ENCODE measurements around the gene GABRB1.

GABRB1 gene

GRCh38 chr4:47071901-47072341 is 40.6 kb downstream of the GABRB1 start:
- H2AFZ ChIP-seq (ENCODE audit: low read length) = no peak overlapping the region
- no peaks in the 10 kb centered on the region for H3K9me3 ChIP-seq (ENCODE audit: low read length)
- H3K27me3 ChIP-seq (ENCODE audit: insufficient read depth, low read length) = no peaks in the 10 kb centered on the region
- H3K4me2 ChIP-seq (ENCODE audit: low read length) = no peak overlapping the region
- H3K9ac ChIP-seq (ENCODE audit: low read length) = no peak overlapping the region
- TF ChIP-seq EZH2 (IDR thresholded peaks at IDR 0.05; ENCODE audit: borderline replicate concordance, low read length) (no peak), CTCF (IDR thresholded peaks at IDR 0.05; ENCODE audit: low read length) (no peak)
- no peaks in the 10 kb centered on the region for H3F3A ChIP-seq (ENCODE audit: insufficient read depth, low read length)
- H3K27ac ChIP-seq (ENCODE audit: low read depth, low read length, poor library complexity, severe bottlenecking) = no peak overlapping the region
- H3K4me1 ChIP-seq (ENCODE audit: insufficient read depth, low read length, severe bottlenecking) = no peaks in the 10 kb centered on the region
- H3K36me3 ChIP-seq (ENCODE audit: insufficient read depth, low read length) = no peaks in the 10 kb centered on the region
- H3K9me2 ChIP-seq (ENCODE audit: low read depth, low read length) = no peaks in the 10 kb centered on the region
- H3K4me3 ChIP-seq (ENCODE audit: low read depth, low read length, poor library complexity, severe bottlenecking) = no peak overlapping the region
- H4K20me1 ChIP-seq (ENCODE audit: insufficient read depth, low read length) = no peaks in the 10 kb centered on the region
- H3K79me2 ChIP-seq (ENCODE audit: insufficient read depth, low read length) = no peaks in the 10 kb centered on the region

GRCh38 chr4:47073647-47074046 is 42.3 kb downstream of the GABRB1 start:
- Histone ChIP-seq H3K4me2 (ENCODE audit: low read length) (no peak overlapping the region), H3K9me3 (ENCODE audit: low read length) (no peaks in the 10 kb centered on the region), H3K27ac (ENCODE audit: low read depth, low read length, poor library complexity, severe bottlenecking) (no peak overlapping the region), H3K9me2 (ENCODE audit: low read depth, low read length) (no peaks in the 10 kb centered on the region), H3K36me3 (ENCODE audit: insufficient read depth, low read length) (no peaks in the 10 kb centered on the region), H3K4me1 (ENCODE audit: insufficient read depth, low read length, severe bottlenecking) (no peaks in the 10 kb centered on the region), H3K79me2 (ENCODE audit: insufficient read depth, low read length) (no peaks in the 10 kb centered on the region), H3K27me3 (ENCODE audit: insufficient read depth, low read length) (no peaks in the 10 kb centered on the region), H3K4me3 (ENCODE audit: low read depth, low read length, poor library complexity, severe bottlenecking) (no peak overlapping the region), H3K9ac (ENCODE audit: low read length) (no peak overlapping the region), H4K20me1 (ENCODE audit: insufficient read depth, low read length) (no peaks in the 10 kb centered on the region), H2AFZ (ENCODE audit: low read length) (no peak overlapping the region), H3F3A (ENCODE audit: insufficient read depth, low read length) (no peaks in the 10 kb centered on the region)
- TF ChIP-seq EZH2 (IDR thresholded peaks at IDR 0.05; ENCODE audit: borderline replicate concordance, low read length) (no peak), CTCF (IDR thresholded peaks at IDR 0.05; ENCODE audit: low read length) (no peak)

GRCh38 chr4:47074816-47075215 is 43.4 kb downstream of the GABRB1 start:
- TF ChIP-seq CTCF (IDR thresholded peaks at IDR 0.05; ENCODE audit: low read length) (no peak), EZH2 (IDR thresholded peaks at IDR 0.05; ENCODE audit: borderline replicate concordance, low read length) (no peak)
- H3K27me3 ChIP-seq (ENCODE audit: insufficient read depth, low read length) = no peaks in the 10 kb centered on the region
- no peaks in the 10 kb centered on the region for H3F3A ChIP-seq (ENCODE audit: insufficient read depth, low read length)
- H3K36me3 ChIP-seq (ENCODE audit: insufficient read depth, low read length) = no peaks in the 10 kb centered on the region
- no peaks in the 10 kb centered on the region for H4K20me1 ChIP-seq (ENCODE audit: insufficient read depth, low read length)
- H2AFZ ChIP-seq (ENCODE audit: low read length) = no peak overlapping the region
- H3K4me2 ChIP-seq (ENCODE audit: low read length) = no peak overlapping the region
- H3K9me2 ChIP-seq (ENCODE audit: low read depth, low read length) = no peaks in the 10 kb centered on the region
- no peak overlapping the region for H3K27ac ChIP-seq (ENCODE audit: low read depth, low read length, poor library complexity, severe bottlenecking)
- H3K9ac ChIP-seq (ENCODE audit: low read length) = no peak overlapping the region
- no peaks in the 10 kb centered on the region for H3K4me1 ChIP-seq (ENCODE audit: insufficient read depth, low read length, severe bottlenecking)
- no peak overlapping the region for H3K4me3 ChIP-seq (ENCODE audit: low read depth, low read length, poor library complexity, severe bottlenecking)
- no peaks in the 10 kb centered on the region for H3K9me3 ChIP-seq (ENCODE audit: low read length)
- H3K79me2 ChIP-seq (ENCODE audit: insufficient read depth, low read length) = no peaks in the 10 kb centered on the region
